Measurements from ENCODE around the gene SEMA6A. TPM values are rescaled to one million over a fixed set of nuclear protein-coding genes. Genes with fewer than 3 reads are reported as not detected.
"Not testable (repeated sequence)": the region's sequence is repeated elsewhere in the genome, so short reads cannot be mapped to it uniquely, and the experiment has no call there.

The SEMA6A gene
- polyA plus RNA-seq, 10 donors, result 32.9 to 60.2 (median 50.4) TPM

- no peak for DNase-seq
Measured at GRCh38 chr5:116525674-116526073, 48.9 kb downstream of the SEMA6A start.

- DNase-seq, result no peak
Measured at GRCh38 chr5:116524966-116525365, 49.7 kb downstream of the SEMA6A start.

GRCh38 chr5:116524051-116524904, 50.3 kb downstream of the SEMA6A start:
- DNase-seq, result no peak

GRCh38 chr5:116523182-116523581, 51.4 kb downstream of the SEMA6A start:
- not testable (repeated sequence) for DNase-seq

- no peak for DNase-seq
Measured at GRCh38 chr5:116522356-116523136, 52.1 kb downstream of the SEMA6A start.

GRCh38 chr5:116521173-116521872, 53.3 kb downstream of the SEMA6A start:
- peak; percentile 72 to 94 (median 83) for DNase-seq

GRCh38 chr5:116520771-116521170, 53.9 kb downstream of the SEMA6A start:
- peak in 2 of 3 donors; percentile 54 to 87 for DNase-seq

GRCh38 chr5:116518423-116518822, 56.2 kb downstream of the SEMA6A start:
- DNase-seq, result no peak

GRCh38 chr5:116517488-116517887, 57.1 kb downstream of the SEMA6A start:
- peak in 2 of 3 donors; percentile 62 to 72 for DNase-seq

GRCh38 chr5:116516021-116516420, 58.6 kb downstream of the SEMA6A start:
- DNase-seq, result no peak

- DNase-seq, result no peak
Measured at GRCh38 chr5:116514421-116514970, 60.1 kb downstream of the SEMA6A start.

- DNase-seq, result no peak
Measured at GRCh38 chr5:116510517-116510916, 64.1 kb downstream of the SEMA6A start.

GRCh38 chr5:116509483-116510244, 65.0 kb downstream of the SEMA6A start:
- no peak for DNase-seq

GRCh38 chr5:116508835-116509234, 65.8 kb downstream of the SEMA6A start:
- DNase-seq, result no peak

GRCh38 chr5:116507941-116508655, 66.5 kb downstream of the SEMA6A start:
- no peak for DNase-seq

- DNase-seq, result peak; percentile 78 to 92 (median 79)
Measured at GRCh38 chr5:116507051-116507537, 67.5 kb downstream of the SEMA6A start.

- peak in 2 of 3 donors; percentile 36 to 45 for DNase-seq
Measured at GRCh38 chr5:116506488-116506887, 68.1 kb downstream of the SEMA6A start.

GRCh38 chr5:116504593-116505166, 69.9 kb downstream of the SEMA6A start:
- peak in 1 of 3 donors; percentile 33 for DNase-seq

GRCh38 chr5:116502616-116503015, 72.0 kb downstream of the SEMA6A start:
- DNase-seq, result peak; percentile 56 to 68 (median 61)

GRCh38 chr5:116502138-116502537, 72.5 kb downstream of the SEMA6A start:
- no peak for DNase-seq
